T-helper 2 cell treated with Interferon-gamma antibody and Interleukin-4, amounts not matched to agents 5 μg/mL and 100 μg/mL, for 36 hours (primary cell): Measurements from ENCODE around the gene DCPS.

ENCODE experiments used
- DNase-seq: peaks from one replicate; pipeline ENCODE4 v3.0.0; 2021; ENCODE audit warnings: low spot score
- H3K27ac Mint-ChIP-seq: one replicate; pipeline ENCODE4 v1.8.0; 2021; ENCODE audit warnings: mild to moderate bottlenecking, mixed read lengths
- H3K27me3 Mint-ChIP-seq: one replicate; pipeline ENCODE4 v1.8.0; 2021; ENCODE audit warnings: low read depth, mixed read lengths
- H3K36me3 Mint-ChIP-seq: one replicate; pipeline ENCODE4 v1.8.0; 2021; ENCODE audit warnings: low read depth, mixed read lengths
- H3K4me1 Mint-ChIP-seq: one replicate; pipeline ENCODE4 v1.8.0; 2021; ENCODE audit warnings: low read depth, mixed read lengths
- H3K4me3 Mint-ChIP-seq: one replicate; pipeline ENCODE4 v1.8.0; 2022; ENCODE audit warnings: mild to moderate bottlenecking, moderate library complexity, mixed read lengths
- H3K9me3 Mint-ChIP-seq: one replicate; pipeline ENCODE4 v1.8.0; 2021; ENCODE audit warnings: mixed read lengths

DCPS gene

DNA sequence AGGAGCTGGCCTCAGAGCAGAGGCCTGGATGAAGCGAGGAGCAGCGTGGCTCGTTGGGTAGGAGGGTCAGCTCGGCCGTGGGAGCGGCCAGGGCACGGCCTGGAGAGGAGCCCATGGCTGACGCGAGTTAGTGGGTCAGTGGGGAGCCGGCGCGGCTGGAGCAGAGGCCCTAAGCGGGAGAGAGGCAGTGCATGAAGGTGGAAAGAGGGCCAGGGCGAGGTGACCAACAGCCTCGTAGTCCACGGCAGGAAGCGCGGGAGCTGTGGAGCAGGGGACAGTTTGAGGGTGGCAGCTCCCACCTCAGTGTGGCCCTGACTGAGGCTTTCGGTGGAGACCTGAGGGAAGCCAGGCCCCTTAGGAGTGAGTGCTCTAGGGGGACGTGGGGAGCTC, 24.1 kb downstream of the DCPS start:
- Mint-ChIP-seq H3K36me3 (peaks cover 6% of the 10 kb centered on the region), H3K4me3 (no peak overlapping the region), H3K4me1 (peaks cover 5% of the 10 kb centered on the region), H3K27ac (no peak overlapping the region), H3K27me3 (no peaks in the 10 kb centered on the region), H3K9me3 (no peaks in the 10 kb centered on the region)
- no peak for DNase-seq

DNA sequence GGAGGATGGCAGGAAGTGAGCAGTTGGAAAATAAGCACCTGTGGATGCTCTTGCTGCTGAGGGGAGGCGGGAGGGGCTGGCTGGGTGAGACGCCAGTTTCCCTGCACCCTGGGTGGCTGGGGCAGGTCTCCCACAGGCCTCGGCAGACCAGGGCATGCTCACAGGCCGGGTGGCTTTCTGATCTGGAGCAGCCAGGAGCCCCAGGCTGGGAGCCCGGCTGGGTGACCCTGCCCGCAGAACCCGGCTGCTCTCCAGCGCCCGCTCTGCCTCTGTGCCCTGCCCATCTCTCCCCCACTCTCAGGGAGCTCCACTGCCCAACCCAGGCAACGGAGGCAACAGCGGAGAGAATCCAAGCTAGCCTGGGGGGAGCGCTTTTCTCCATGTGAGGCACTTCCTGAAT, 24.6 kb downstream of the DCPS start:
- DNase-seq = no peak
- no peak overlapping the region for H3K27ac Mint-ChIP-seq
- no peaks in the 10 kb centered on the region for H3K27me3 Mint-ChIP-seq
- peaks cover 5% of the 10 kb centered on the region for H3K4me1 Mint-ChIP-seq
- no peak overlapping the region for H3K4me3 Mint-ChIP-seq
- H3K36me3 Mint-ChIP-seq = peaks cover 11% of the 10 kb centered on the region
- no peaks in the 10 kb centered on the region for H3K9me3 Mint-ChIP-seq

- Mint-ChIP-seq H3K4me1 (peaks cover 5% of the 10 kb centered on the region), H3K9me3 (no peaks in the 10 kb centered on the region), H3K4me3 (no peak overlapping the region), H3K27me3 (no peaks in the 10 kb centered on the region), H3K36me3 (peaks cover 16% of the 10 kb centered on the region), H3K27ac (peak overlapping the region; percentile 49)
- DNase-seq = no peak
Measured at GRCh38 chr11:126328938-126329643, 25.2 kb downstream of the DCPS start.

DNA sequence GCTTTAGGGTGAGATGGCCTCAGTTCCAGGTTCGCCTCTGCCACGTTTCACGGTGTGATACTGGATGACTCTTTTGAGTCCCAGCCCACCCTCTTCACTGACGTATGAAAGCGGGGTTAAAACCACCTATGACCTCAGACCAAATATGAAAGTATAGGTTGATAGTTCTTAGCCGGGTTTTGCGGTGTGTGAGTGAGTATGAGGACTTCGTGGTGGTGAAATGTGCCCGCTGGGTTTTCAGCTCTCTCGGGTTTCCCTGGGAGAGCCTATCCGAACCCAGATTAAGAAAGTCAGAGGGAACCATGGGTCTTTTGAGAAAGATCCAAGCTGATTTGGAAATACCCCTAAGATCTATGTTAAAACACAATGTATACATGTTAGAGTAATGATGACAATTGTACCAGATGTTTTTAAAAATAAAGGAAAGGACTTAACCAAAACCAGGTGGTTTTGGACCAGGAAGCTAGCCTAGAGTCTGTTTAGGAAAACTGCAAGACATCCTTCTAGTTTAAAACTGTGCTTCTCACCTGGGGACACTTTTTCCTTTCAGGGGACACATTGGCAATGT, 25.9 kb downstream of the DCPS start:
- DNase-seq = peak; percentile 16
- Mint-ChIP-seq H3K4me1 (peaks cover 5% of the 10 kb centered on the region), H3K36me3 (peaks cover 16% of the 10 kb centered on the region), H3K27ac (no peak overlapping the region), H3K4me3 (no peak overlapping the region), H3K9me3 (no peaks in the 10 kb centered on the region), H3K27me3 (no peaks in the 10 kb centered on the region)

DNA sequence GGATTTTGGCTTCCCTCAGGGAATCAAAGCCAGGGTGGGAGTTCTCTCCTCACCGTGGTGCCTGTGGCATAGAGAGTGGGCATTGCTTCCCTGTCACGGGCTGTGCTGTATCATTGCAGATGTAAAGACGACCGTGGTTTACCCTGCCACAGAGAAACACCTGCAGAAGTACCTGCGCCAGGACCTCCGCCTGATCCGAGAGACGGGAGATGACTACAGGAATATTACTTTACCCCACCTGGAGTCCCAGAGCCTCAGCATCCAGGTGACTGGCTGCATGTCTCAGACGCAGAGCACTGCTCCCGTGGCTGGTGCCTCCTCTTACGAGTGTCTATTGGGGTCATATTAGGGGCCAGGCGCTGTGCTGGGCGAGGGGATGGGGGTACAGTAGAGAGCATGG, 27.4 kb downstream of the DCPS start:
- H3K4me1 Mint-ChIP-seq = peaks cover 11% of the 10 kb centered on the region
- no peaks in the 10 kb centered on the region for H3K9me3 Mint-ChIP-seq
- DNase-seq = no peak
- no peaks in the 10 kb centered on the region for H3K27me3 Mint-ChIP-seq
- H3K27ac Mint-ChIP-seq = no peak overlapping the region
- H3K36me3 Mint-ChIP-seq = peaks cover 24% of the 10 kb centered on the region
- no peak overlapping the region for H3K4me3 Mint-ChIP-seq

DNA sequence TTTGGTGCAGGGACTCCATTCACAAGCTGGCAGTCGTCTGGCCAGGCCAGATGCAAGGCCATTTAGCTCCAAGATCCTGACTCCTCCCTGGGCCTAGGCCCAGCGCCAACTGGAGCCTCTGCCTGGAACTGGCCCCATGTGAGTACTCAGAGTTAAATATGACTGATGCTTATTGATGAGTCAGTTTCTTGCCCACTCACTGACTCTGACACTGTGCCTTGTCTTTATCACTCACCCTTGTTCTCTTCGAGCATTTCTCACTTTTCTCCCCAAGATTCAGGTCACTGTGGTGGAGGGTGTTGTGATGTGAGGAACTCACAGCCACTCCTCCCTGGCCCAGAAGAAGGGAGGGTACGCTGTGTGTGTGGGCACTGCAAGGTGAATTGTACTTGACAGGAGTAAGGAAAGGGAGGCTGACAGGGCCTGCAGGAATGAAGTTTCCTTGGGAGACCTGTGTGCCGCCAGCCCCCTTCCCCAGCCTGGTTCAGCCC, 28.4 kb downstream of the DCPS start:
- Mint-ChIP-seq H3K9me3 (no peaks in the 10 kb centered on the region), H3K27me3 (no peaks in the 10 kb centered on the region), H3K4me3 (no peak overlapping the region), H3K27ac (no peak overlapping the region), H3K36me3 (peaks cover 24% of the 10 kb centered on the region), H3K4me1 (peaks cover 16% of the 10 kb centered on the region)
- DNase-seq = peak; percentile 23

- Mint-ChIP-seq H3K27me3 (no peaks in the 10 kb centered on the region), H3K4me1 (peaks cover 16% of the 10 kb centered on the region), H3K36me3 (peaks cover 24% of the 10 kb centered on the region), H3K4me3 (no peak overlapping the region), H3K9me3 (no peaks in the 10 kb centered on the region), H3K27ac (no peak overlapping the region)
- no peak for DNase-seq
Measured at GRCh38 chr11:126333142-126333541, 29.3 kb downstream of the DCPS start.

- H3K27me3 Mint-ChIP-seq = no peaks in the 10 kb centered on the region
- peaks cover 29% of the 10 kb centered on the region for H3K36me3 Mint-ChIP-seq
- peak overlapping the region; percentile 57 for H3K27ac Mint-ChIP-seq
- no peak for DNase-seq
- H3K9me3 Mint-ChIP-seq = no peaks in the 10 kb centered on the region
- H3K4me3 Mint-ChIP-seq = no peak overlapping the region
- H3K4me1 Mint-ChIP-seq = peaks cover 11% of the 10 kb centered on the region
Measured at GRCh38 chr11:126334659-126335462, 31.0 kb downstream of the DCPS start.

GRCh38 chr11:126335463-126335760, 31.6 kb downstream of the DCPS start:
- Mint-ChIP-seq H3K27ac (no peak overlapping the region), H3K27me3 (no peaks in the 10 kb centered on the region), H3K36me3 (peaks cover 29% of the 10 kb centered on the region), H3K9me3 (no peaks in the 10 kb centered on the region), H3K4me1 (peaks cover 11% of the 10 kb centered on the region), H3K4me3 (no peak overlapping the region)
- DNase-seq = no peak

DNA sequence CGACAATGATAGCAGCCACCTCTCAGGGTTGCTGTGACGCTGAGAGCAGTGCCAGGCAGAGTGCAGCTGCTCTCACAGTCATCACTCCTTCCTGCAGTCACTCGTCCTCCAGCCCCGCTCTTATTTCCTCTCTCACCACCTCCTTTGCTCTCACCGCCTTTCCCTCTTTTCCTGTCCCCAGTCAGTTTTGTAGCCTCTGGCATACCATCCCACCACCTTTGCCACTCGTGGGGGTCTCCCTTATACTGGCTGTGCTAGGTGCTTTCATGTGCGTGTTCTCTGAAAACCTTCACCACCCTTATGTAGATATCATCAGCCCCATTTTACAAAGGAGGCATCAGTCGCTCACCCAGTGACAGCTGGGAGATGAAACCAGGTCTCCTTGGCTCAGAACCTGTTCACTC, 32.3 kb downstream of the DCPS start:
- Mint-ChIP-seq H3K9me3 (no peaks in the 10 kb centered on the region), H3K4me1 (peaks cover 14% of the 10 kb centered on the region), H3K27ac (peak overlapping the region; percentile 83), H3K27me3 (no peaks in the 10 kb centered on the region), H3K36me3 (peaks cover 32% of the 10 kb centered on the region), H3K4me3 (no peak overlapping the region)
- no peak for DNase-seq

DNA sequence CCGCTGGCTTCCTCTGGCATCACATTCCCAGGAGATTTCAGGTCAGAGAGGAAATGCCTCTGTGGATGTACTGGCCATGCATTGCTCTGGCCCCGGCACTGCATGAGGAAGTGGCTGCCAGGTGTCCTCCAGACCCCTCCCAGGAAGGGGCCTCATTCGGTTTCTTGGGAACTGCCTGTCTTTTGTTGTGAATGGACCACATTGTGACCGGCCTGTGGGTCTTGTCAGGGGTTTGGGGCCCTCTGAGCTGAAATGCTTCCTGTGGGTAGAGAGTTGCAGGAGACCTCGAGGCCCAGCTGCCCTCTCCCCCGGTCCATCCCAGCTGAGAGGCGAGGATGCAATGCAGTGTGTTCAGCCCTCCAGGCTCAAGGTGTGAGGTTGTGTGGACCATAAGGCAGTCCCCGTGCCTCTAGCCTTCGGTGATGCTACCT, 32.8 kb downstream of the DCPS start:
- DNase-seq = no peak
- Mint-ChIP-seq H3K27ac (peak overlapping the region; percentile 83), H3K4me3 (no peak overlapping the region)

DNA sequence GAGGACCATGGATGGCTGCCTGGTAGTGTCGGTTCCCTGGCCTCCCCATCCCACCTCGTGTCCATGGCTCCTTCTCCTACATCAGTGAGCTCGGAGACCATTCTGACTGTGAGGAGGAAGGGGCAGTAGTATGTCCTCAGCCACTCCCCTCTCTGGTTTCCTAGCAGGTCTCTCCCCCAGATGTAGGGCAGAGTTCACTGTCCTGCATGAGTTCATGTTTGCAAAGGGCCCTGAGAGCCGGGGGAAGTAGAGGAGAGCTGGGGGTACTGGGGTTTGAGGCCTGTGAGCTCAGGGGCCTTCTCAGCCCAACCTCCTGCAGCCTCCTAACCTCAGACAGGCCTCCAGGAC, 33.2 kb downstream of the DCPS start:
- Mint-ChIP-seq H3K27me3 (no peaks in the 10 kb centered on the region), H3K4me3 (no peak overlapping the region), H3K27ac (no peak overlapping the region), H3K9me3 (no peaks in the 10 kb centered on the region), H3K36me3 (peaks cover 36% of the 10 kb centered on the region), H3K4me1 (peaks cover 22% of the 10 kb centered on the region)
- DNase-seq = no peak

More for the DNA sequence above, 32.8 kb downstream of the DCPS start:
- H3K4me1 Mint-ChIP-seq = peaks cover 18% of the 10 kb centered on the region
- peaks cover 32% of the 10 kb centered on the region for H3K36me3 Mint-ChIP-seq
- no peaks in the 10 kb centered on the region for H3K9me3 Mint-ChIP-seq
- H3K27me3 Mint-ChIP-seq = no peaks in the 10 kb centered on the region

GRCh38 chr11:126337474-126338241, 33.8 kb downstream of the DCPS start:
- Mint-ChIP-seq H3K4me3 (no peak overlapping the region), H3K27me3 (no peaks in the 10 kb centered on the region), H3K27ac (no peak overlapping the region), H3K36me3 (peaks cover 40% of the 10 kb centered on the region), H3K4me1 (peaks cover 27% of the 10 kb centered on the region), H3K9me3 (no peaks in the 10 kb centered on the region)
- no peak for DNase-seq
